CD4-positive, alpha-beta T cell (primary cell): ENCODE results near the gene RBMS3. TPM values are rescaled to one million over a fixed set of nuclear protein-coding genes. Genes with fewer than 3 reads are reported as not detected.

Experiments used
- ATAC-seq: fragments of 200-7000 bp; cut with Tn5 transposase; one replicate; pipeline ENCODE4 v1.10.0; 2022; ENCODE audit warnings: mild to moderate bottlenecking; ENCODE audit not compliant: poor library complexity
- CTCF ChIA-PET: fragments of 350-600 bp; sonication (Branson Sonifier 250); formaldehyde crosslinking; loops from one replicate; lab custom pipeline; 2021; ENCODE audit warnings: antibody characterized with exemption, inconsistent platforms; lab: Charles Lee
- POLR2A ChIA-PET: fragments of 350-600 bp; sonication (Branson Sonifier 250); formaldehyde crosslinking; loops from one replicate; lab custom pipeline; 2021; ENCODE audit warnings: antibody characterized with exemption, inconsistent platforms; lab: Charles Lee
- DNase-seq, 14 experiments: peaks; one replicate each; pipeline ENCODE4 v3.0.0-alpha.2; 2013 to 2020; ENCODE audit warnings: mixed read lengths in 2 of 14
- H3K27ac ChIP-seq, 2 donors: one replicate each; pipeline versions ENCODE4 v1.5.1 to v1.7.0; 2013; ENCODE audit warnings: low read length in 2 of 2, low read depth in 1 of 2, mild to moderate bottlenecking in 1 of 2
- H3K27me3 ChIP-seq, 2 experiments: 1 replicate in 1 of 2; 2 replicates in 1 of 2; pipeline versions ENCODE4 v1.6.1 to v1.7.0; 2013; ENCODE audit warnings: low read length in 2 of 2, control low read depth in 1 of 2, mild to moderate bottlenecking in 1 of 2, moderate library complexity in 1 of 2; ENCODE audit not compliant: insufficient read depth in 2 of 2, control insufficient read depth in 1 of 2
- H3K36me3 ChIP-seq: one replicate; pipeline ENCODE4 v1.6.1; 2013; ENCODE audit warnings: low read length, control low read depth; ENCODE audit not compliant: insufficient read depth
- H3K4me1 ChIP-seq: one replicate; pipeline ENCODE4 v1.6.1; 2013; ENCODE audit warnings: low read length, control low read depth; ENCODE audit not compliant: insufficient read depth
- H3K4me3 ChIP-seq: one replicate; pipeline ENCODE4 v1.5.1; 2013; ENCODE audit warnings: mild to moderate bottlenecking, low read length, moderate library complexity
- H3K9me3 ChIP-seq, 2 experiments: 1 replicate in 1 of 2; 2 replicates in 1 of 2; pipeline versions ENCODE4 v1.6.1 to v1.7.0; 2013; ENCODE audit warnings: low read length in 2 of 2, mild to moderate bottlenecking in 2 of 2, control low read depth in 1 of 2, moderate library complexity in 1 of 2; ENCODE audit not compliant: control insufficient read depth in 1 of 2, insufficient read depth in 1 of 2
- H3K27ac Mint-ChIP-seq: one replicate; pipeline ENCODE4 v1.8.0; 2020; ENCODE audit warnings: mixed read lengths
- H3K27me3 Mint-ChIP-seq: one replicate; pipeline ENCODE4 v1.8.0; 2021; ENCODE audit warnings: mixed read lengths
- H3K36me3 Mint-ChIP-seq: one replicate; pipeline ENCODE4 v1.8.0; 2021; ENCODE audit warnings: low read depth, mixed read lengths
- H3K4me1 Mint-ChIP-seq: one replicate; pipeline ENCODE4 v1.8.0; 2021; ENCODE audit warnings: low read depth, mixed read lengths
- H3K4me3 Mint-ChIP-seq: one replicate; pipeline ENCODE4 v1.8.0; 2020; ENCODE audit warnings: mild to moderate bottlenecking, mixed read lengths
- H3K9me3 Mint-ChIP-seq: one replicate; pipeline ENCODE4 v1.8.0; 2020; ENCODE audit warnings: mixed read lengths
- intact Hi-C, 2 experiments: fragments of 100-400 bp; cut with DNase I in 1 of 2; cut with micrococcal nuclease in 1 of 2; formaldehyde crosslinking; loops; one replicate each; pipeline versions ENCODE4 v1.15.1 to v1.9.0; 2023 to 2025; cut with DNase I, micrococcal nuclease
- total RNA-seq, 174 experiments: library from RNA in 2 of 174; stranded (reverse) in 2 of 174; gene quantifications; one replicate each; pipeline ENCODE4 v1.2.3 and lab custom pipeline; 2021 to 2026
- TF ChIP-seq, protein P1 (sequence below): fragments of 200-600 bp; IDR thresholded peaks from one replicate; pipeline ENCODE4 v1.8.0; 2022; ENCODE audit warnings: antibody characterized with exemption, mild to moderate bottlenecking

The RBMS3 gene
- total RNA-seq, 2 experiments from 2014 or later: 1.6 to 1.7 TPM

DNA sequence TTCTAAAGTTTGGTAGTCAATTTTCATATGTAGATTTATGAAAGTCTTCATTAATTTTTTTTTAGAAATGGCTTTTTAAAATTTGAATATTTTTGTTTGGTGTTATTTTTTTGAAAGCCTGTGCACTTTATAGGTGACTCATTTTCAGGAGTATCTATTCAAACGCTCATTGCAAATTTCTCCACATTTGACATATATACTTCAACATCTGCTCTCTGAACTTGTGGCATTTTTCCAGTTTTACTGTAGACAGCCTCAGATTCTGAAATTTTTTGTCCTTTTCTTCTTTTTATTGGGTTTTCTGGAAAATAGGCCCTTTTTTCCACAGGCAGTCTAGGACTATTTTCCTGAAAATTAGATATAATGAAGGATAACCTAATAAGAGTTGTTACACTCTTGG is 396.6 kb downstream of the RBMS3 start:
- intact Hi-C loops: no loop called here
- H3K36me3 ChIP-seq: no peaks in the 10 kb centered on the region
- H3K9me3 ChIP-seq: peaks cover 0 to 5% of the 10 kb centered on the region in 2 experiments
- no peaks in the 10 kb centered on the region for H3K27me3 Mint-ChIP-seq
- H3K4me1 Mint-ChIP-seq: no peaks in the 10 kb centered on the region
- no peak overlapping the region for H3K4me3 Mint-ChIP-seq
- no peak for DNase-seq
- ATAC-seq: no peak
- H3K27ac Mint-ChIP-seq: no peak overlapping the region
- no peak overlapping the region for H3K4me3 ChIP-seq
- H3K27ac ChIP-seq: no peak overlapping the region
- TF ChIP-seq, protein P1, sequence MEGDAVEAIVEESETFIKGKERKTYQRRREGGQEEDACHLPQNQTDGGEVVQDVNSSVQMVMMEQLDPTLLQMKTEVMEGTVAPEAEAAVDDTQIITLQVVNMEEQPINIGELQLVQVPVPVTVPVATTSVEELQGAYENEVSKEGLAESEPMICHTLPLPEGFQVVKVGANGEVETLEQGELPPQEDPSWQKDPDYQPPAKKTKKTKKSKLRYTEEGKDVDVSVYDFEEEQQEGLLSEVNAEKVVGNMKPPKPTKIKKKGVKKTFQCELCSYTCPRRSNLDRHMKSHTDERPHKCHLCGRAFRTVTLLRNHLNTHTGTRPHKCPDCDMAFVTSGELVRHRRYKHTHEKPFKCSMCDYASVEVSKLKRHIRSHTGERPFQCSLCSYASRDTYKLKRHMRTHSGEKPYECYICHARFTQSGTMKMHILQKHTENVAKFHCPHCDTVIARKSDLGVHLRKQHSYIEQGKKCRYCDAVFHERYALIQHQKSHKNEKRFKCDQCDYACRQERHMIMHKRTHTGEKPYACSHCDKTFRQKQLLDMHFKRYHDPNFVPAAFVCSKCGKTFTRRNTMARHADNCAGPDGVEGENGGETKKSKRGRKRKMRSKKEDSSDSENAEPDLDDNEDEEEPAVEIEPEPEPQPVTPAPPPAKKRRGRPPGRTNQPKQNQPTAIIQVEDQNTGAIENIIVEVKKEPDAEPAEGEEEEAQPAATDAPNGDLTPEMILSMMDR: no peak
- no peaks in the 10 kb centered on the region for H3K36me3 Mint-ChIP-seq
- ChIA-PET POLR2A (no interaction called here), CTCF (no interaction called here)
- no peaks in the 10 kb centered on the region for H3K4me1 ChIP-seq
- H3K9me3 Mint-ChIP-seq: no peaks in the 10 kb centered on the region
- no peaks in the 10 kb centered on the region for H3K27me3 ChIP-seq

DNA sequence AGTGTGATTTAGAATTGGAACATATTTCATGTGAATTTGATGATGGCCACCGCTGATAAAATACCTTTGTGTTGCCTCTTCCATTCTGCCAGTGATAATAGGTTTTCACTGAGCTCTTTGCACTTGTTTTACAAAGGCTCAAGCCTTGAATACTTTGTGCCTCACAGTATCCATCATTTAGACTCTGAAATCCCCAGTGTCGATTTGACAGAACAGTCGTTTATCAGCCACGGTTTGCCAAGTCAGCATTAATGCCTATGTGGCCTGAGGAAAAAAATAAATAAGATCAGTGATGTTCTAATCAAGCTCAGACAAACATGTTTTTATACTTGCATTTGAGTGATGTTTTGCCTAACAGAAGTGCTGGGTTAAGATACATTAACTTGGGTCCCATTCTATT is 399.1 kb downstream of the RBMS3 start:
- H3K36me3 Mint-ChIP-seq: no peaks in the 10 kb centered on the region
- Histone ChIP-seq H3K9me3 (peaks cover 0 to 5% of the 10 kb centered on the region in 2 experiments), H3K27ac (no peak overlapping the region), H3K4me3 (no peak overlapping the region), H3K4me1 (no peaks in the 10 kb centered on the region), H3K36me3 (no peaks in the 10 kb centered on the region), H3K27me3 (no peaks in the 10 kb centered on the region)
- H3K27me3 Mint-ChIP-seq: no peaks in the 10 kb centered on the region
- H3K4me1 Mint-ChIP-seq: no peaks in the 10 kb centered on the region
- no peak for ATAC-seq
- TF ChIP-seq, protein P1: no peak
- CTCF ChIA-PET: no interaction called here
- POLR2A ChIA-PET: no interaction called here
- no peak overlapping the region for H3K27ac Mint-ChIP-seq
- no peaks in the 10 kb centered on the region for H3K9me3 Mint-ChIP-seq
- DNase-seq: no peak
- H3K4me3 Mint-ChIP-seq: no peak overlapping the region
- intact Hi-C loops: no loop called here

DNA sequence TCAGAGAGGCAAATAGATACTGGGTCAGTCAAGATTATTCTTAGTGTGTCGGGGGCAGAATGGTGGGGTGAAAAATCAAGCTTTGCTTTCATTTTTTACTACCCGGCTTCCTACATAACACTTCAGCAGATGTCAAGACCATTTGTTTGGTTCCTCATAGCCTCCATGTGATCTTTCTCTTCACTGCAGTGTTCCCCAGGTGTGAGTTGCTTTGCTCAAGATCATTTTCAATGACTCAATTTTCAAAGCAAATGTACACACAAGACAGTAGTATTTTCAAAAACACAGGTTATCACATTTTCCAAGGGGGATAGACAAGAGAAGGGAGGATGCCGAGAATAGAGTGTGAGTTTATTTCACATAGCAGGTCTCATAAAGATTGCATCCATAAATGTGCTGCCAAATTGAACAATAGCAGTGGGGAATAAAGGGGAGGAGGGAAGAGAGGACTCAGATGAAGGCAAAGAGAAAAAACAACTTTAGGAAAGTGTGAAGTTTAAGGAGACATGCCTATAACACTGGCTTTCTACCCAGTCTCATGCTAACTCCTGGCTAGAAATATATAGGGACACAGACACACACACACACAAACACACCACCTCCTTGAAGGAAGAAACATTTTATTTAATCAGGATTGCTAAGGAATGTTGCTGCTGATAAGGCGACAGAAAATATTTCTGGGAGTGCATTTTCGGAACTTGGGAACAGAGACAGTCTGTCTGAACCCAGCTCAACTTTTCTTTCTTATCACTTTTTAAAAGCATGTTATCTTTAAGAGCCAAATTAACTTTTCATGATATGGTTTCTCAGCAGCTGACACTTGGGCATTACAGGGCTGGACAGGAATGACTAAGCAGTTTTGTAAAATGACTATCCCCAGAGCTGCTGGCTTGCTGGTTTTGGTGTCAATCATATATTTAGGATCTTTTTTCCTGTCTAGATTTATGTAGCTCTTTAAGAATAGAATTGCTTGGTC is 402.4 kb downstream of the RBMS3 start:
- no peak for ATAC-seq

More for the DNA sequence above, 402.4 kb downstream of the RBMS3 start:
- peaks cover 5% of the 10 kb centered on the region for H3K27me3 Mint-ChIP-seq
- no peaks in the 10 kb centered on the region for H3K36me3 Mint-ChIP-seq
- H3K9me3 ChIP-seq: peaks cover 0 to 5% of the 10 kb centered on the region in 2 experiments
- no peak overlapping the region for H3K27ac ChIP-seq
- no peaks in the 10 kb centered on the region for H3K36me3 ChIP-seq
- TF ChIP-seq, protein P1: no peak
- no peaks in the 10 kb centered on the region for H3K27me3 ChIP-seq
- H3K4me3 ChIP-seq: no peak overlapping the region
- no peak overlapping the region for H3K27ac Mint-ChIP-seq
- H3K9me3 Mint-ChIP-seq: peaks cover 6% of the 10 kb centered on the region
- DNase-seq: no peak
- intact Hi-C loops: no loop called here
- no peak overlapping the region for H3K4me3 Mint-ChIP-seq
- POLR2A ChIA-PET: no interaction called here
- CTCF ChIA-PET: interaction anchor here (0.6 kb wide), 1 partner anchor 57 kb away, joined by 3 read pairs; no protein-coding TSS in a partner anchor
- H3K4me1 Mint-ChIP-seq: no peaks in the 10 kb centered on the region
- no peaks in the 10 kb centered on the region for H3K4me1 ChIP-seq
